Endothelial cell of umbilical vein (primary cell): ENCODE results near the gene UCMA. TPM values are rescaled to one million over a fixed set of nuclear protein-coding genes. Genes with fewer than 3 reads are reported as not detected.

Source experiments
- BruUV-seq: library from RNA; stranded (reverse); fragments of 400-500 nt; replicated peaks from 2 replicates; lab custom pipeline; 2021; lab: Mats Ljungman, UMichigan
- CTCF ChIA-PET: fragments of 300-600, 350-600 bp; sonication (Branson Sonifier 250); formaldehyde crosslinking; loops from one replicate; lab custom pipeline; 2021; ENCODE audit warnings: antibody characterized with exemption, inconsistent platforms; lab: Charles Lee
- POLR2A ChIA-PET: fragments of 300-600, 350-600 bp; sonication (Branson Sonifier 250); formaldehyde crosslinking; loops from one replicate; lab custom pipeline; 2021; ENCODE audit warnings: antibody characterized with exemption, inconsistent platforms; lab: Charles Lee
- DNase-seq: peaks from one replicate; pipeline ENCODE4 v3.0.0-alpha.2; 2011; ENCODE audit warnings: low read depth, low spot score
- FAIRE-seq: peaks from 2 replicates; lab custom pipeline; 2011; peaks lifted over from hg19 to GRCh38; lab: Jason Lieb, UNC
- H2AFZ ChIP-seq: 2 replicates; pipeline ENCODE4 v1.6.0; 2012; ENCODE audit warnings: low read depth, low read length, control low read depth, inconsistent platforms
- H3K27ac ChIP-seq: 2 replicates; pipeline ENCODE4 v1.5.1; 2011; ENCODE audit warnings: low read depth, mild to moderate bottlenecking, control low read depth, low read length, moderate library complexity; ENCODE audit not compliant: insufficient read depth
- H3K27me3 ChIP-seq, 2 experiments: 2 replicates each; pipeline versions ENCODE4 v1.6.0 to v1.6.1; 2011; ENCODE audit warnings: low read length in 2 of 2, mixed read lengths in 1 of 2; ENCODE audit not compliant: control insufficient read depth in 2 of 2, insufficient read depth in 2 of 2
- H3K36me3 ChIP-seq, 2 experiments: 2 replicates in 1 of 2; 3 replicates in 1 of 2; pipeline ENCODE4 v1.5.1; 2011; ENCODE audit warnings: low read length in 2 of 2, mild to moderate bottlenecking in 1 of 2, moderate library complexity in 1 of 2; ENCODE audit not compliant: control insufficient read depth in 2 of 2, insufficient read depth in 2 of 2; ENCODE audit errors: extremely low read depth in 1 of 2
- H3K4me1 ChIP-seq: 3 replicates; pipeline ENCODE4 v1.5.1; 2011; ENCODE audit warnings: mild to moderate bottlenecking, low read length; ENCODE audit not compliant: control insufficient read depth, insufficient read depth; ENCODE audit errors: extremely low read depth
- H3K4me2 ChIP-seq: 2 replicates; pipeline ENCODE4 v1.6.1; 2011; ENCODE audit warnings: low read length, control low read depth, mixed read lengths; ENCODE audit not compliant: insufficient read depth
- H3K4me3 ChIP-seq, 3 experiments: fragments of 200-600 bp in 1 of 3; sonication (generic), shearing (Covaris generic) in 1 of 3; replicated peaks in 1 of 3; 2 replicates each; pipeline ENCODE4 v1.5.1; 2011 to 2016; ENCODE audit warnings: control low read depth in 3 of 3, low read length in 3 of 3, mild to moderate bottlenecking in 2 of 3, inconsistent platforms in 1 of 3, low read depth in 1 of 3, moderate library complexity in 1 of 3; ENCODE audit not compliant: insufficient read depth in 1 of 3
- H3K79me2 ChIP-seq: 2 replicates; pipeline ENCODE4 v1.6.0; 2012; ENCODE audit warnings: low read length, inconsistent platforms; ENCODE audit not compliant: control insufficient read depth, insufficient read depth
- H3K9ac ChIP-seq: replicated peaks from 2 replicates; pipeline ENCODE3; 2011; ENCODE audit warnings: low read length, control low read depth; ENCODE audit not compliant: insufficient read depth; ENCODE audit errors: extremely low read depth
- H3K9me1 ChIP-seq: replicated peaks from 3 replicates; pipeline ENCODE4 v1.6.0; 2011; ENCODE audit warnings: mild to moderate bottlenecking, low read length; ENCODE audit not compliant: control insufficient read depth, insufficient read depth; ENCODE audit errors: extremely low read depth
- H3K9me3 ChIP-seq: replicated peaks from 2 replicates; pipeline ENCODE4 v1.5.1; 2012; ENCODE audit warnings: low read length, inconsistent platforms; ENCODE audit not compliant: control insufficient read depth, insufficient read depth
- H4K20me1 ChIP-seq: replicated peaks from 2 replicates; pipeline ENCODE3; 2011; ENCODE audit warnings: mild to moderate bottlenecking, low read length; ENCODE audit not compliant: control insufficient read depth, insufficient read depth; ENCODE audit errors: extremely low read depth
- CTCF ChIP-seq, 2 donors: IDR thresholded peaks; 1 replicate in 1 of 2; 2 replicates in 1 of 2; pipeline ENCODE4 v1.5.1; 2011; ENCODE audit warnings: low read length in 2 of 2, mild to moderate bottlenecking in 2 of 2, moderate library complexity in 2 of 2, control low read depth in 1 of 2, inconsistent platforms in 1 of 2, low read depth in 1 of 2; ENCODE audit not compliant: insufficient read depth in 1 of 2; ENCODE audit errors: extremely low read depth in 1 of 2
- EZH2 ChIP-seq: IDR thresholded peaks from 2 replicates; pipeline ENCODE4 v1.6.1; 2012; ENCODE audit warnings: borderline replicate concordance, low read depth, mild to moderate bottlenecking, moderate library complexity, low read length, inconsistent platforms; ENCODE audit not compliant: severe bottlenecking
- FOS ChIP-seq: IDR thresholded peaks from 2 replicates; pipeline ENCODE4 v1.6.1; 2011; ENCODE audit warnings: mild to moderate bottlenecking, low read length, moderate library complexity, borderline replicate concordance; ENCODE audit not compliant: insufficient read depth
- GATA2 ChIP-seq: IDR thresholded peaks from 2 replicates; pipeline ENCODE4 v1.7.0; 2011; ENCODE audit warnings: low read depth, mild to moderate bottlenecking, moderate library complexity, mixed read lengths, low read length; ENCODE audit not compliant: insufficient read length, insufficient read depth
- JUN ChIP-seq: IDR thresholded peaks from 2 replicates; pipeline ENCODE4 v1.6.1; 2011; ENCODE audit warnings: borderline replicate concordance, low read depth; ENCODE audit not compliant: insufficient read length, insufficient read depth
- POLR2AphosphoS5 ChIP-seq: IDR thresholded peaks from 2 replicates; pipeline ENCODE4 v1.6.1; 2012; ENCODE audit warnings: low read depth, mild to moderate bottlenecking, control low read depth, low read length, moderate library complexity; ENCODE audit not compliant: insufficient read depth
- dilution Hi-C: fragments of 300-500 bp; cut with MboI; formaldehyde crosslinking; loops from one replicate; pipeline ENCODE4 v1.15.0; 2019; ENCODE audit warnings: low sequenced_read_pairs; ENCODE audit not compliant: extremely low pct_ligation_motif_present
- intact Hi-C: fragments of 100-400 bp; cut with micrococcal nuclease; formaldehyde crosslinking; loops from one replicate; pipeline ENCODE4 v1.10.0; 2022
- polyA plus RNA-seq, 4 experiments: library from polyadenylated mRNA; depleted of rRNA in 3 of 4; stranded (reverse) in 3 of 4; unstranded in 1 of 4; fragments of >200 nt; gene quantifications; 2 replicates each; pipeline versions ENCODE4 v1.2.1 to v1.2.3, GENCODE V29; 2011 to 2012; ENCODE audit warnings: missing spikeins in 1 of 4
- total RNA-seq: library from RNA; stranded (reverse); gene quantifications from 2 replicates; pipeline ENCODE4 v1.2.3, GENCODE V29; 2021
- TF ChIP-seq, protein P1 (sequence below): IDR thresholded peaks from 2 replicates; pipeline ENCODE4 v1.6.1; 2011; ENCODE audit not compliant: insufficient read depth, insufficient read length

Gene UCMA
- total and polyA plus RNA-seq, 2 donors (not counting 3 experiments of a cell fraction or from before 2014, with no cell fraction given): not detected

- no peaks in the 10 kb centered on the region for H3K36me3 ChIP-seq
- BruUV-seq: no TSS peak
- no peaks in the 10 kb centered on the region for H3K79me2 ChIP-seq
- dilution Hi-C loops (no loop called here), intact Hi-C loops (no loop called here)
- FAIRE-seq: no peak
- H3K9me3 ChIP-seq: no peaks in the 10 kb centered on the region
- DNase-seq: no peak
- no peak overlapping the region for H3K9ac ChIP-seq
- no peaks in the 10 kb centered on the region for H3K9me1 ChIP-seq
- no peaks in the 10 kb centered on the region for H4K20me1 ChIP-seq
- no peak overlapping the region for H2AFZ ChIP-seq
- POLR2A ChIA-PET: no interaction called here
- TF ChIP-seq, protein P1, sequence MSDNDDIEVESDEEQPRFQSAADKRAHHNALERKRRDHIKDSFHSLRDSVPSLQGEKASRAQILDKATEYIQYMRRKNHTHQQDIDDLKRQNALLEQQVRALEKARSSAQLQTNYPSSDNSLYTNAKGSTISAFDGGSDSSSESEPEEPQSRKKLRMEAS: no peak
- TF ChIP-seq JUN (no peak), POLR2AphosphoS5 (no peak), EZH2 (no peak)
- no peak overlapping the region for H3K4me3 ChIP-seq
- no peak overlapping the region for H3K27ac ChIP-seq
- H3K27me3 ChIP-seq: no peaks in the 10 kb centered on the region
- CTCF ChIA-PET: no interaction called here
- no peaks in the 10 kb centered on the region for H3K4me1 ChIP-seq
- no peak overlapping the region for H3K4me2 ChIP-seq
Measured at GRCh38 chr10:13224210-13224995, 9.8 kb downstream of the UCMA start.

DNA sequence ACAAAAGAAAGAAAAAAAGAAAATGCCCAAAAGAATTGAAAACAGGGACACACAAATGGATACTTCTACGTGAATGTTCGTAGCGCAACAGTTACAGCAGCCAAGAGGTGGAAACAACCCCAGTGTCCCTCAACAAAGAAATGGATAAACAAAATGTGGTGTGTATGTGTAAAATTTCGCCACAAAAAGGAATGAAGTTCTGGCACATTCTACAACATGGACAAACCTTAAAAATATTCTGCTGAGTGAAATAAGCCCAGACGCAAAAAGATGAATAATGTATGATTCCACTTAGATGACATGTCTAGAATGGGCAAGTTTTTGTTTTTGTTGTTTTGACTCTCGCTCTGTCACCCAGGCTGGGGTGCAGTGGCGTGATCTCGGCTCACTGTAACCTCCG is 10.9 kb downstream of the UCMA start:
- Histone ChIP-seq H3K79me2 (no peaks in the 10 kb centered on the region), H3K9me1 (no peaks in the 10 kb centered on the region), H3K4me3 (no peak overlapping the region), H3K9me3 (no peaks in the 10 kb centered on the region), H3K4me1 (no peaks in the 10 kb centered on the region), H3K4me2 (no peak overlapping the region), H3K27ac (no peak overlapping the region), H2AFZ (no peak overlapping the region), H3K9ac (no peak overlapping the region), H3K36me3 (no peaks in the 10 kb centered on the region), H3K27me3 (no peaks in the 10 kb centered on the region), H4K20me1 (no peaks in the 10 kb centered on the region)
- intact Hi-C loops: no loop called here
- no peak for DNase-seq
- FAIRE-seq: no peak
- ChIA-PET POLR2A (no interaction called here), CTCF (no interaction called here)
- no TSS peak for BruUV-seq
- TF ChIP-seq GATA2: no peak
- no peak for TF ChIP-seq POLR2AphosphoS5
- no peak for TF ChIP-seq CTCF (IDR thresholded peaks at IDR 0.05; ENCODE audit: extremely low read depth in 1 of 2, insufficient read depth in 1 of 2, low read depth in 1 of 2, low read length in 2 of 2)
- no peak for TF ChIP-seq EZH2
- no peak for TF ChIP-seq FOS
- dilution Hi-C loops: no loop called here
